Measurements from ENCODE around the gene SPATA16. TPM values are rescaled to one million over a fixed set of nuclear protein-coding genes. Genes with fewer than 3 reads are reported as not detected.

Gene SPATA16
- total and polyA plus RNA-seq, 3 donors from 2014 or later: 23.4 to 82.9 (median 36.6) TPM

DNA sequence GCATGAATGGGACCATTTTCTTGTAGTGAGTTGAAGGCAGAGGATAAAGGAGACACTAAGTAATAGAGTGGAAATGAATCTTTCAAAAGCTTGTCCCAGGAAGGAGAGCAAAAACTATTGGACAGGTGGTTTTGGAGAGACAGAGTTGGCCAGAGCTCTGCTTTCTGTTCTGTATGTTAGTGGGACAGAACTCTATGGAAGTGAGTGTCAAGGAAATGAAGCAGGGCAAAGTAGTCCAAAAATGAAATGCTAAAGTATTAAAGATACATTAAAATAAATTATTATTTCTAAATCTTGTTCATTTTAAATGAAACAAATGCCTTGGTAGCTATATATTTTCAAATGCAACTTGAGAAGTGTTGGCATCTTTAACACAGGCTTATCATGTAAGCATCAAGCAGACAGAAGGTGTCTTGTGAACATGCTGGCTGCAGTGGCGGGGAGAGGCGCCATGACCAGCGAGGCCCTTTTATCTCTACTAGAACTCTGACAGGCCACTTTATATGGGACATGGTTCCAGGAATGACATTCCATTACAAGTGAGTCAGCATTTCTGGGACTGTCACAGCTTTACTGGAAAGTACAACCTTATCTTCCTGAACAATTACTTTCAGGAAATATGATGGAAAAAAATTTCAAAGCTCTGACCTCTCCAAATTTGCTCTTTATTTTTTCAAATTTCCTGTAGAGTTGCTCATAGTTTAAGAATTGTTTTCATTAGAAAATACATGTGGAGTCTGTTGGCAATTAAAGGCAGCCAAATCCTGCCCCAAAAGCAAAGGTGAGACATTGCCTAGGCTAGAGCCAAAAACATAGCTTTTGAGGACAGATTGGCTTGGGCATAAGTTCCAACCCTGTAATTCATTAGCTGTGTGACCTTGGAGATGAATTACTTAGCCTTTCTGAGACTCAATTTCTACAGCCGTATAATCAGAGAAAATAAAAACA is 284.0 kb downstream of the SPATA16 start:
- intact Hi-C loops (cut with DNase I; ENCODE audit: low total_unique reads): no loop called here
- H3K27me3 ChIP-seq: no peaks in the 10 kb centered on the region
- H3K4me3 ChIP-seq: no peak overlapping the region
- H3K27ac ChIP-seq: no peak overlapping the region
- 44 to 56% methylated on average over 4 of the region's 4 CpGs for WGBS, 2 donors
- no peak for DNase-seq
- no peaks in the 10 kb centered on the region for H3K9me3 ChIP-seq
- no peaks in the 10 kb centered on the region for H3K4me1 ChIP-seq
- TF ChIP-seq POLR2A (IDR thresholded peaks at IDR 0.05) (no peak), CTCF (IDR thresholded peaks at IDR 0.05) (no peak)
- no peaks in the 10 kb centered on the region for H3K36me3 ChIP-seq (ENCODE audit: low read depth, missing control alignments)

DNA sequence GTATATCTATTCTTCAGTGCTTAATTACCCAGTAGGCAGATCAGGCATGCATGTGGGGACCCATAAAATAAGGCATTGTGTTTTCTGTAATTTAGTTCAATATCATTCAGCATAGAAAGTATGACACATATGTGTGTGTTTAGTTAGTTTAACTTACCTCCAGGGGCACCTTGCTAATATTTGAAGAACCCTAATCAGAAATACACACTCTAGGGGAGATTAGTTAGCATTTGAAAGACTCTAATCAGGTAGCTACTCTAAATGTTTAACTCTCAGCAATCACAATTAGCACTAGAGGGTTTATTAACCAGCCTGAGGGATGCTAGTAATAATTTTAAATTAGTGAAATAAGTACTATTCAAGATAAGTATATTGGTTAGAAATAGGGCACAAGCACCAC is 286.0 kb downstream of the SPATA16 start:
- no peaks in the 10 kb centered on the region for H3K9me3 ChIP-seq
- H3K27me3 ChIP-seq: no peaks in the 10 kb centered on the region
- DNase-seq: no peak
- no peaks in the 10 kb centered on the region for H3K36me3 ChIP-seq (ENCODE audit: low read depth, missing control alignments)
- no peak overlapping the region for H3K4me3 ChIP-seq
- no peaks in the 10 kb centered on the region for H3K4me1 ChIP-seq
- TF ChIP-seq POLR2A (IDR thresholded peaks at IDR 0.05) (no peak), CTCF (IDR thresholded peaks at IDR 0.05) (no peak)
- intact Hi-C loops (cut with DNase I; ENCODE audit: low total_unique reads): no loop called here
- H3K27ac ChIP-seq: no peak overlapping the region

- TF ChIP-seq POLR2A (IDR thresholded peaks at IDR 0.05) (no peak), CTCF (IDR thresholded peaks at IDR 0.05) (no peak)
- H3K27ac ChIP-seq: no peak overlapping the region
- 64 to 66% methylated on average over 3 of the region's 3 CpGs for WGBS, 2 donors
- no peaks in the 10 kb centered on the region for H3K4me1 ChIP-seq
- H3K9me3 ChIP-seq: no peaks in the 10 kb centered on the region
- no peak for DNase-seq
- intact Hi-C loops (cut with DNase I; ENCODE audit: low total_unique reads): no loop called here
- H3K4me3 ChIP-seq: no peak overlapping the region
- no peaks in the 10 kb centered on the region for H3K36me3 ChIP-seq (ENCODE audit: low read depth, missing control alignments)
- no peaks in the 10 kb centered on the region for H3K27me3 ChIP-seq
Observed at GRCh38 chr3:172853921-172854666, 286.9 kb downstream of the SPATA16 start.

- Histone ChIP-seq H3K27ac (no peak overlapping the region), H3K27me3 (no peaks in the 10 kb centered on the region), H3K4me1 (no peaks in the 10 kb centered on the region), H3K9me3 (no peaks in the 10 kb centered on the region), H3K36me3 (ENCODE audit: low read depth, missing control alignments) (no peaks in the 10 kb centered on the region), H3K4me3 (no peak overlapping the region)
- intact Hi-C loops (cut with DNase I; ENCODE audit: low total_unique reads): no loop called here
- DNase-seq: no peak
- WGBS, 2 donors: 80 to 87% methylated on average over 1 of the region's 1 CpG
- TF ChIP-seq CTCF (IDR thresholded peaks at IDR 0.05) (no peak), POLR2A (IDR thresholded peaks at IDR 0.05) (no peak)
Observed at GRCh38 chr3:172853005-172853404, 288.0 kb downstream of the SPATA16 start.

Data from testis (tissue), 3 donors.